ENCODE measurements around the gene BPIFA1. TPM values are rescaled to one million over a fixed set of nuclear protein-coding genes. Genes with fewer than 3 reads are reported as not detected.
A peak's percentile ranks its signal among the peaks of the same experiment; 100 is the strongest.

BPIFA1 gene
- total and polyA plus RNA-seq, 4 donors, result not detected

DNA sequence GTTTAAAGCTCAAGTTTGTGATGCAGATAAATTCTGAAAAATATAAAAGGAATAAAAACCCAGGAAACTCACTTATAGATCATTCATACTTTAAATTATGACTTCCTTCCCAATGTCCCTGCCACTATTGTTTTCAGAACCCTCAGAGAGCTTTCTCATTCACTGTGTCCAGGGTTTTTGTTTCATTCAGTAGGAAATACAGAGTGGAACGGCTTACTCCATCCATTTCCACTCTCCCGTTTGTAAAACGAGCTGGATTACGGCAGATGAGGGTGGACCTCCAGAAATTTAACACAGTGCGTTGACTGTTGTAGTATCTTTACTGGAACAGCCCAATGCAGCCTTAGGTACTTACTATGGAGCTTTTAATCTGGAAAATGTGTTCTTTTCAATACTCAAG is 23.6 kb downstream of the BPIFA1 start:
- peaks cover 0 to 4% (median 3%) of the 10 kb centered on the region in 4 donors for H3K9me3 ChIP-seq (ENCODE audit: control insufficient read depth in 4 of 4, low read length in 3 of 4)
- no peak overlapping the region for H3K4me3 ChIP-seq (ENCODE audit: low read depth in 1 of 3, low read length in 3 of 3)
- peaks cover 0 to 3% (median 0%) of the 10 kb centered on the region in 4 donors for H3K27me3 ChIP-seq (ENCODE audit: control insufficient read depth in 4 of 4, insufficient read depth in 4 of 4, low read length in 3 of 4)
- no peak for DNase-seq (ENCODE audit: low spot score)
- TF ChIP-seq REST (IDR thresholded peaks at IDR 0.05) (no peak), HNF4G (IDR thresholded peaks at IDR 0.05) (no peak), GABPA (IDR thresholded peaks at IDR 0.05 in 1 of 2, conservative IDR thresholded peaks at IDR 0.05 in 1 of 2) (no peak), YY1 (IDR thresholded peaks at IDR 0.05) (no peak), EGR1 (IDR thresholded peaks at IDR 0.05; ENCODE audit: low read depth in 2 of 2) (no peak), NR2F2 (IDR thresholded peaks at IDR 0.05) (no peak), RXRA (IDR thresholded peaks at IDR 0.05) (no peak)
- no peaks in the 10 kb centered on the region for H3K36me3 ChIP-seq (ENCODE audit: control insufficient read depth in 4 of 4, insufficient read depth in 3 of 4, low read depth in 1 of 4, low read length in 3 of 4)
- no peak overlapping the region for H3K9ac ChIP-seq (ENCODE audit: low read depth in 1 of 2, low read length in 2 of 2)
- H3K27ac ChIP-seq (ENCODE audit: low read depth in 1 of 2, low read length in 2 of 2), result no peak overlapping the region
- no peaks in the 10 kb centered on the region for H3K4me1 ChIP-seq (ENCODE audit: control insufficient read depth in 4 of 4, insufficient read depth in 4 of 4, low read length in 3 of 4)
- 66% methylated on average over 5 of the region's 5 CpGs for WGBS

- TF ChIP-seq, protein P1, sequence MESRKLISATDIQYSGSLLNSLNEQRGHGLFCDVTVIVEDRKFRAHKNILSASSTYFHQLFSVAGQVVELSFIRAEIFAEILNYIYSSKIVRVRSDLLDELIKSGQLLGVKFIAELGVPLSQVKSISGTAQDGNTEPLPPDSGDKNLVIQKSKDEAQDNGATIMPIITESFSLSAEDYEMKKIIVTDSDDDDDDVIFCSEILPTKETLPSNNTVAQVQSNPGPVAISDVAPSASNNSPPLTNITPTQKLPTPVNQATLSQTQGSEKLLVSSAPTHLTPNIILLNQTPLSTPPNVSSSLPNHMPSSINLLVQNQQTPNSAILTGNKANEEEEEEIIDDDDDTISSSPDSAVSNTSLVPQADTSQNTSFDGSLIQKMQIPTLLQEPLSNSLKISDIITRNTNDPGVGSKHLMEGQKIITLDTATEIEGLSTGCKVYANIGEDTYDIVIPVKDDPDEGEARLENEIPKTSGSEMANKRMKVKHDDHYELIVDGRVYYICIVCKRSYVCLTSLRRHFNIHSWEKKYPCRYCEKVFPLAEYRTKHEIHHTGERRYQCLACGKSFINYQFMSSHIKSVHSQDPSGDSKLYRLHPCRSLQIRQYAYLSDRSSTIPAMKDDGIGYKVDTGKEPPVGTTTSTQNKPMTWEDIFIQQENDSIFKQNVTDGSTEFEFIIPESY (IDR thresholded peaks at IDR 0.05), result no peak
- no peak for TF ChIP-seq RXRA (IDR thresholded peaks at IDR 0.05)
- TF ChIP-seq NR2F2 (IDR thresholded peaks at IDR 0.05), result no peak
- TF ChIP-seq ATF3 (IDR thresholded peaks at IDR 0.05), result no peak
- TF ChIP-seq GABPA (IDR thresholded peaks at IDR 0.05 in 1 of 2, conservative IDR thresholded peaks at IDR 0.05 in 1 of 2), result no peak
- no peak for TF ChIP-seq FOXA1 (IDR thresholded peaks at IDR 0.05)
- H3K9me3 ChIP-seq (ENCODE audit: control insufficient read depth in 4 of 4, low read length in 3 of 4), result peaks cover 0 to 4% (median 3%) of the 10 kb centered on the region in 4 donors
- H3K27me3 ChIP-seq (ENCODE audit: control insufficient read depth in 4 of 4, insufficient read depth in 4 of 4, low read length in 3 of 4), result peaks cover 0 to 3% (median 0%) of the 10 kb centered on the region in 4 donors
- H3K9ac ChIP-seq (ENCODE audit: low read depth in 1 of 2, low read length in 2 of 2), result no peak overlapping the region
- H3K36me3 ChIP-seq (ENCODE audit: control insufficient read depth in 4 of 4, insufficient read depth in 3 of 4, low read depth in 1 of 4, low read length in 3 of 4), result no peaks in the 10 kb centered on the region
- H3K4me3 ChIP-seq (ENCODE audit: low read depth in 1 of 3, low read length in 3 of 3), result no peak overlapping the region
- no peak for DNase-seq (ENCODE audit: low spot score)
- no peaks in the 10 kb centered on the region for H3K4me1 ChIP-seq (ENCODE audit: control insufficient read depth in 4 of 4, insufficient read depth in 4 of 4, low read length in 3 of 4)
- H3K27ac ChIP-seq (ENCODE audit: low read depth in 1 of 2, low read length in 2 of 2), result no peak overlapping the region
- 78% methylated on average over 4 of the region's 4 CpGs for WGBS
These were observed 25.7 kb downstream of the BPIFA1 start for GRCh38 chr20:33261465-33261864.

DNA sequence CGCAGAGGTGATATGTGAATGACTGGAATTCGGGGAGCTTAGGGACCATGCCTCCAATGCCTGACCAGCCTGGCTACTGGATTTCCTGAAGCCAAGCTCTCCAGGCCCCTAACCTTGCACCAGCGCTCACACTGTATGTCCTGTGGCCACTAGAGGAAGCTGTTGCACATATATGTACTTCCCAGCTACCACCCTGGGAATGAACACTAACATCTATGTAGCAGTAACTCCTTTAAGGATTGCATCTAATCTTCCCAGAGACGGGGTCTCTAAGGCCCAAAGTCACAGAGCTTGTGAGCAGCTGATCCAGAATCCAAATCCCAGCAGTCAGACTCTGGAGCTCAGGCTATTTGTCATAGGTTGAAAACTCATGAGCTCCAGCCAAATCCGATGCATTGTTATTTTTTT is 26.9 kb downstream of the BPIFA1 start:
- no peaks in the 10 kb centered on the region for H3K4me1 ChIP-seq (ENCODE audit: control insufficient read depth in 4 of 4, insufficient read depth in 4 of 4, low read length in 3 of 4)
- H3K9ac ChIP-seq (ENCODE audit: low read depth in 1 of 2, low read length in 2 of 2), result no peak overlapping the region
- no peak overlapping the region for H3K4me3 ChIP-seq (ENCODE audit: low read depth in 1 of 3, low read length in 3 of 3)
- DNase-seq (ENCODE audit: low spot score), result no peak
- no peak overlapping the region for H3K27ac ChIP-seq (ENCODE audit: low read depth in 1 of 2, low read length in 2 of 2)
- TF ChIP-seq RAD21 (IDR thresholded peaks at IDR 0.05), result peak; percentile 37 to 70
- no peak for TF ChIP-seq NR2F2 (IDR thresholded peaks at IDR 0.05)
- TF ChIP-seq, protein P2, sequence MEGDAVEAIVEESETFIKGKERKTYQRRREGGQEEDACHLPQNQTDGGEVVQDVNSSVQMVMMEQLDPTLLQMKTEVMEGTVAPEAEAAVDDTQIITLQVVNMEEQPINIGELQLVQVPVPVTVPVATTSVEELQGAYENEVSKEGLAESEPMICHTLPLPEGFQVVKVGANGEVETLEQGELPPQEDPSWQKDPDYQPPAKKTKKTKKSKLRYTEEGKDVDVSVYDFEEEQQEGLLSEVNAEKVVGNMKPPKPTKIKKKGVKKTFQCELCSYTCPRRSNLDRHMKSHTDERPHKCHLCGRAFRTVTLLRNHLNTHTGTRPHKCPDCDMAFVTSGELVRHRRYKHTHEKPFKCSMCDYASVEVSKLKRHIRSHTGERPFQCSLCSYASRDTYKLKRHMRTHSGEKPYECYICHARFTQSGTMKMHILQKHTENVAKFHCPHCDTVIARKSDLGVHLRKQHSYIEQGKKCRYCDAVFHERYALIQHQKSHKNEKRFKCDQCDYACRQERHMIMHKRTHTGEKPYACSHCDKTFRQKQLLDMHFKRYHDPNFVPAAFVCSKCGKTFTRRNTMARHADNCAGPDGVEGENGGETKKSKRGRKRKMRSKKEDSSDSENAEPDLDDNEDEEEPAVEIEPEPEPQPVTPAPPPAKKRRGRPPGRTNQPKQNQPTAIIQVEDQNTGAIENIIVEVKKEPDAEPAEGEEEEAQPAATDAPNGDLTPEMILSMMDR (IDR thresholded peaks at IDR 0.05; ENCODE audit: low read depth, low read length, missing input control), result peak; percentile 38
- no peaks in the 10 kb centered on the region for H3K36me3 ChIP-seq (ENCODE audit: control insufficient read depth in 4 of 4, insufficient read depth in 3 of 4, low read depth in 1 of 4, low read length in 3 of 4)
- WGBS, result 32% methylated on average over 5 of the region's 5 CpGs
- no peaks in the 10 kb centered on the region for H3K27me3 ChIP-seq (ENCODE audit: control insufficient read depth in 4 of 4, insufficient read depth in 4 of 4, low read length in 3 of 4)
- peaks cover 0 to 4% (median 3%) of the 10 kb centered on the region in 4 donors for H3K9me3 ChIP-seq (ENCODE audit: control insufficient read depth in 4 of 4, low read length in 3 of 4)
